HEK293 (cell line): ENCODE results near the gene ITIH2.

Experiments
- CTCF ChIA-PET: fragments of 350-600 bp; formaldehyde crosslinking; extraction: SDS; loops from one replicate; lab custom pipeline; 2021; ENCODE audit warnings: antibody characterized with exemption; lab: Yijun Ruan, JAX
- POLR2A ChIA-PET: fragments of 300-600 bp; formaldehyde crosslinking; extraction: SDS; loops from one replicate; lab custom pipeline; 2020; ENCODE audit warnings: antibody characterized with exemption, inconsistent platforms; lab: Yijun Ruan, JAX
- H3K27ac ChIP-seq: fragments of 200-500 bp; sonication (Bioruptor generic); 2 replicates; pipeline ENCODE4 v1.5.1; 2014; ENCODE audit warnings: low read depth, low read length, control low read depth, inconsistent platforms; ENCODE audit errors: extremely low read depth
- H3K36me3 ChIP-seq, 2 experiments: fragments of 200-500 bp in 1 of 2; sonication (Bioruptor generic) in 1 of 2; 1 replicate in 1 of 2; 2 replicates in 1 of 2; pipeline ENCODE4 v1.5.1; 2014 to 2017; ENCODE audit warnings: inconsistent platforms in 2 of 2, low read length in 2 of 2; ENCODE audit not compliant: control insufficient read depth in 2 of 2, insufficient read depth in 1 of 2
- H3K4me1 ChIP-seq: fragments of 200-500 bp; sonication (Bioruptor generic); 2 replicates; pipeline ENCODE4 v1.5.1; 2014; ENCODE audit warnings: mild to moderate bottlenecking, low read length, inconsistent platforms; ENCODE audit not compliant: control insufficient read depth, insufficient read depth
- H3K4me3 ChIP-seq: 2 replicates; pipeline ENCODE4 v1.5.1; 2011; ENCODE audit warnings: low read depth, mild to moderate bottlenecking, control low read depth, low read length, moderate library complexity
- H3K9me3 ChIP-seq: fragments of 200-500 bp; sonication (Bioruptor generic); 2 replicates; pipeline ENCODE4 v1.5.1; 2014; ENCODE audit warnings: low read depth, low read length, inconsistent platforms; ENCODE audit not compliant: control insufficient read depth, insufficient read depth
- CTCF ChIP-seq: fragments of 450-650 bp; formaldehyde crosslinking; IDR thresholded peaks from 2 replicates; pipeline ENCODE4 v1.5.1; 2016; ENCODE audit warnings: missing biosample characterization, missing genetic modification characterization
- KLF10 ChIP-seq: fragments of 450-650 bp; IDR thresholded peaks from 2 replicates; pipeline ENCODE4 v1.5.1; 2018; ENCODE audit warnings: missing biosample characterization, mild to moderate bottlenecking, missing genetic modification characterization
- MEIS1 ChIP-seq: sonication (generic); formaldehyde crosslinking; IDR thresholded peaks from 2 replicates; pipeline ENCODE4 v1.8.1; 2022; ENCODE audit warnings: missing genetic modification reagents, mild to moderate bottlenecking, borderline replicate concordance
- MZF1 ChIP-seq: fragments of 450-650 bp; formaldehyde crosslinking; IDR thresholded peaks from 2 replicates; pipeline ENCODE4 v1.5.1; 2017; ENCODE audit warnings: missing biosample characterization, missing genetic modification characterization, borderline replicate concordance
- PRDM2 ChIP-seq: fragments of 450-650 bp; formaldehyde crosslinking; IDR thresholded peaks from 2 replicates; pipeline ENCODE4 v1.5.1; 2016; ENCODE audit warnings: missing biosample characterization, missing genetic modification characterization, borderline replicate concordance
- SCRT1 ChIP-seq: fragments of 450-650 bp; formaldehyde crosslinking; IDR thresholded peaks from 2 replicates; pipeline ENCODE4 v1.5.1; 2016; ENCODE audit warnings: missing biosample characterization, missing genetic modification characterization, borderline replicate concordance
- SP3 ChIP-seq: fragments of 450-650 bp; formaldehyde crosslinking; IDR thresholded peaks from 2 replicates; pipeline ENCODE4 v1.5.1; 2016; ENCODE audit warnings: missing biosample characterization, missing genetic modification characterization
- SP7 ChIP-seq: fragments of 450-650 bp; formaldehyde crosslinking; IDR thresholded peaks from 2 replicates; pipeline ENCODE4 v1.5.1; 2016; ENCODE audit warnings: missing biosample characterization, missing genetic modification characterization
- TCF7L2 ChIP-seq: IDR thresholded peaks from 2 replicates; pipeline ENCODE4 v1.6.1; 2011; ENCODE audit warnings: low read depth, mild to moderate bottlenecking, inconsistent platforms, low read length, moderate library complexity, borderline replicate concordance
- YY2 ChIP-seq: fragments of 450-650 bp; formaldehyde crosslinking; IDR thresholded peaks from 2 replicates; pipeline ENCODE4 v1.5.1; 2016; ENCODE audit warnings: missing biosample characterization, missing genetic modification characterization
- ZBTB20 ChIP-seq: fragments of 450-650 bp; formaldehyde crosslinking; IDR thresholded peaks from 2 replicates; pipeline ENCODE4 v1.5.1; 2016; ENCODE audit warnings: missing biosample characterization, missing genetic modification characterization
- ZBTB21 ChIP-seq: fragments of 450-650 bp; formaldehyde crosslinking; IDR thresholded peaks from 2 replicates; pipeline ENCODE4 v1.5.1; 2017; ENCODE audit warnings: missing biosample characterization, missing genetic modification characterization
- ZBTB8A ChIP-seq: fragments of 450-650 bp; formaldehyde crosslinking; IDR thresholded peaks from 2 replicates; pipeline ENCODE4 v1.5.1; 2016; ENCODE audit warnings: missing biosample characterization, missing genetic modification characterization
- ZFHX2 ChIP-seq: fragments of 450-650 bp; formaldehyde crosslinking; conservative IDR thresholded peaks from 2 replicates; pipeline ENCODE4 v1.5.1; 2016; ENCODE audit warnings: missing biosample characterization, missing genetic modification characterization
- ZFP3 ChIP-seq: fragments of 450-650 bp; formaldehyde crosslinking; IDR thresholded peaks from 2 replicates; pipeline ENCODE4 v1.5.1; 2016; ENCODE audit warnings: low read depth, missing biosample characterization, missing genetic modification characterization
- ZNF18 ChIP-seq: fragments of 450-650 bp; formaldehyde crosslinking; IDR thresholded peaks from 2 replicates; pipeline ENCODE4 v1.5.1; 2016; ENCODE audit warnings: missing biosample characterization, missing genetic modification characterization
- ZNF274 ChIP-seq, 2 experiments: fragments of 200-500 bp in 1 of 2; fragments of 450-650 bp in 1 of 2; sonication (Bioruptor generic) in 1 of 2; formaldehyde crosslinking in 1 of 2; IDR thresholded peaks; 2 replicates each; pipeline versions ENCODE4 v1.5.1 to v1.6.1; 2014 to 2016; ENCODE audit warnings: borderline replicate concordance in 1 of 2, inconsistent platforms in 1 of 2, low read length in 1 of 2, missing biosample characterization in 1 of 2, missing genetic modification characterization in 1 of 2
- ZNF335 ChIP-seq: fragments of 450-650 bp; formaldehyde crosslinking; conservative IDR thresholded peaks from 2 replicates; pipeline ENCODE4 v1.5.1; 2016; ENCODE audit warnings: missing biosample characterization, missing genetic modification characterization
- ZNF37A ChIP-seq: fragments of 450-650 bp; IDR thresholded peaks from 2 replicates; pipeline ENCODE4 v1.5.1; 2018; ENCODE audit warnings: missing biosample characterization, missing genetic modification characterization
- ZNF394 ChIP-seq: fragments of 450-650 bp; formaldehyde crosslinking; IDR thresholded peaks from 2 replicates; pipeline ENCODE4 v1.5.1; 2016; ENCODE audit warnings: missing biosample characterization, missing genetic modification characterization, mild to moderate bottlenecking, moderate library complexity, borderline replicate concordance
- ZNF426 ChIP-seq: fragments of 450-650 bp; formaldehyde crosslinking; IDR thresholded peaks from 2 replicates; pipeline ENCODE4 v1.5.1; 2017; ENCODE audit warnings: missing biosample characterization, missing genetic modification characterization, mild to moderate bottlenecking, inconsistent platforms, moderate library complexity
- ZNF449 ChIP-seq: fragments of 450-650 bp; formaldehyde crosslinking; IDR thresholded peaks from 2 replicates; pipeline ENCODE4 v1.5.1; 2017; ENCODE audit warnings: missing biosample characterization, mild to moderate bottlenecking, missing genetic modification characterization, moderate library complexity
- ZNF692 ChIP-seq: fragments of 450-650 bp; formaldehyde crosslinking; IDR thresholded peaks from 2 replicates; pipeline ENCODE4 v1.5.1; 2016; ENCODE audit warnings: missing biosample characterization, missing genetic modification characterization
- ZNF837 ChIP-seq: fragments of 450-650 bp; formaldehyde crosslinking; IDR thresholded peaks from 2 replicates; pipeline ENCODE4 v1.5.1; 2016; ENCODE audit warnings: missing biosample characterization, missing genetic modification characterization
- ZXDB ChIP-seq: fragments of 450-650 bp; formaldehyde crosslinking; IDR thresholded peaks from 2 replicates; pipeline ENCODE4 v1.5.1; 2016; ENCODE audit warnings: missing biosample characterization, missing genetic modification characterization

The ITIH2 gene

GRCh38 chr10:7788639-7789286, 85.6 kb downstream of the ITIH2 start:
- CTCF ChIA-PET, result interaction anchor here (0.6 kb wide), 1 partner anchor 263 kb away, joined by 3 read pairs; no protein-coding TSS in a partner anchor
- Histone ChIP-seq H3K36me3 (peaks cover 10 to 38% of the 10 kb centered on the region in 2 experiments; a peak in 2 of 3 replicates), H3K4me1 (peaks cover 6% of the 10 kb centered on the region; the same call in 1 of the 2 replicates), H3K9me3 (no peaks in the 10 kb centered on the region), H3K4me3 (peak overlapping the region; percentile 93), H3K27ac (peak overlapping the region; percentile 86; the same call in 1 of the 2 replicates)
- POLR2A ChIA-PET, result interaction anchor here (0.6 to 2.9 kb wide), 12 partner anchors 9 to 1977 kb away, joined by 3 to 33 read pairs (median 4); partner anchors contain the start of genes GATA3 and TAF3
- no peak for TF ChIP-seq TCF7L2
- no peak for TF ChIP-seq ZNF426
- TF ChIP-seq MEIS1, result no peak
- no peak for TF ChIP-seq ZXDB
- no peak for TF ChIP-seq ZBTB8A (tag by site-specific recombination)
- no peak for TF ChIP-seq SP7 (tag by site-specific recombination)
- TF ChIP-seq ZNF335 (tag by site-specific recombination), result peak; percentile 97
- TF ChIP-seq SCRT1 (tag by site-specific recombination), result no peak
- TF ChIP-seq PRDM2 (tag by site-specific recombination), result no peak
- TF ChIP-seq SP3 (tag by site-specific recombination), result peak; percentile 37
- peak; percentile 90 for TF ChIP-seq ZBTB20 (tag by site-specific recombination)
- TF ChIP-seq YY2 (tag by site-specific recombination), result no peak
- TF ChIP-seq ZFP3 (tag by site-specific recombination), result no peak
- TF ChIP-seq ZNF394 (tag by site-specific recombination), result no peak
- no peak for TF ChIP-seq ZNF274 (IDR thresholded peaks at IDR 0.05; ENCODE audit: low read length)
- no peak for TF ChIP-seq ZNF274 (tag by site-specific recombination; IDR thresholded peaks at IDR 0.05; ENCODE audit: borderline replicate concordance)
- no peak for TF ChIP-seq CTCF (tag by site-specific recombination)
- no peak for TF ChIP-seq ZNF18 (tag by site-specific recombination)
- no peak for TF ChIP-seq ZNF692 (tag by site-specific recombination)
- no peak for TF ChIP-seq ZNF37A (tag by site-specific recombination)
- no peak for TF ChIP-seq KLF10
- no peak for TF ChIP-seq ZNF837 (tag by site-specific recombination)
- peak; percentile 68; the same call in 1 of the 2 replicates for TF ChIP-seq MZF1 (tag by site-specific recombination)
- no peak for TF ChIP-seq ZBTB21 (tag by site-specific recombination)
- TF ChIP-seq ZFHX2 (tag by site-specific recombination), result no peak
- TF ChIP-seq ZNF449, result no peak
